ENCODE results near the gene LPAR1. TPM values are rescaled to one million over a fixed set of nuclear protein-coding genes. Genes with fewer than 3 reads are reported as not detected.
A peak's percentile ranks its signal among the peaks of the same experiment; 100 is the strongest.
"Not testable (repeated sequence)": the region's sequence is repeated elsewhere in the genome, so short reads cannot be mapped to it uniquely, and the experiment has no call there.

LPAR1 gene, protein sequence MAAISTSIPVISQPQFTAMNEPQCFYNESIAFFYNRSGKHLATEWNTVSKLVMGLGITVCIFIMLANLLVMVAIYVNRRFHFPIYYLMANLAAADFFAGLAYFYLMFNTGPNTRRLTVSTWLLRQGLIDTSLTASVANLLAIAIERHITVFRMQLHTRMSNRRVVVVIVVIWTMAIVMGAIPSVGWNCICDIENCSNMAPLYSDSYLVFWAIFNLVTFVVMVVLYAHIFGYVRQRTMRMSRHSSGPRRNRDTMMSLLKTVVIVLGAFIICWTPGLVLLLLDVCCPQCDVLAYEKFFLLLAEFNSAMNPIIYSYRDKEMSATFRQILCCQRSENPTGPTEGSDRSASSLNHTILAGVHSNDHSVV
- 38.5 TPM for polyA plus RNA-seq (2013, experiment 1 of 2; ENCODE audit: insufficient read length)
- polyA plus RNA-seq (2013, experiment 2 of 2; ENCODE audit: insufficient read length): 39.3 TPM

DNA sequence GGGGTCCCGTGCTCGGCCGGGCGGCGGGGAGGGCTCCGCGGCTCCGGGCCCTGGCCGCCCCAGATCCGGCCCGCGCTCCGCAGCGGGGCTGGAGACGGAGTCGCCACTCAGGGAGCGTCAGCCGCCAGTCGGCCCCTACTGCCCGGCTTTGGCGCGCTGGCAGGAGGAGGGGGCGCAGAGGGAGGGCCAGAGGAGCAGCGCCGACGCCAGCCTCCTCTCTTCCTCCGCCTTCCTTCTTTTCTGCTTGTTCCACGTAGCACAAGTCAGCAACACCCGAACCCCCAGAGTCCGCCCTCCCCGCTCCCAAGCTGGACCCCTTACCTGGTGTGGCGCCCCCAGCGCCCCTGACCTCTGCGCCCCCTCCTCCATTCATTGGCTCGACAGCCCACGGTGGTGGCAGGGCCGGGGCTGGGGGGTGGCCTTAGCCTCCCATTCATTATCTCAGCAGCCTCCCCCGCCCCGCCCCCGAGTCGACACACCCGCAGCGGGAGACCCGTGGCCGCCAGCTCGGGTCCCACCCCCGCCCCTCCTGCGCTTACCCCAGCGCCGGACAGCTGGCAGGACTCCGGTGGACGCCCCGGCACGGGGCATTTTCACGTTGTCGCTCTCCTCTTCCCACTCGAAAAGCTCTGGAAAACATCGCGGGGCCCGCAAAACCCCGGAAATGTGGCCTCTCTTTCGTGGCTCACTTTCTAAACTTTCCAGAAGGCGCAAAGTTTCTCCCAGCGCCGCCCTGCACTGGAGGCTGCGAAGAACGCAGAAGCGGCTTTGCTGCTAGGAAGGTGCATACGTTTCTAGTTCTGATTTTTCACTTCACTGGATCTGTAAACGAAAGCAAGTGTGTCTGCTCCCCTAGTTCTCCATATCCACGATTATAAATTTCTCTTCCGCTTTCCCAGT is at the start of gene LPAR1:
TSS of gene LPAR1 (minus strand) at position 140 of the 900 bp plus-strand sequence. CDS start 66,353 bp downstream, outside the sequence.
- DNase-seq: peak; percentile 70

GRCh38 chr9:111078391-111079038 is 40.2 kb upstream of the LPAR1 start:
- peak; percentile 17 for DNase-seq

DNA sequence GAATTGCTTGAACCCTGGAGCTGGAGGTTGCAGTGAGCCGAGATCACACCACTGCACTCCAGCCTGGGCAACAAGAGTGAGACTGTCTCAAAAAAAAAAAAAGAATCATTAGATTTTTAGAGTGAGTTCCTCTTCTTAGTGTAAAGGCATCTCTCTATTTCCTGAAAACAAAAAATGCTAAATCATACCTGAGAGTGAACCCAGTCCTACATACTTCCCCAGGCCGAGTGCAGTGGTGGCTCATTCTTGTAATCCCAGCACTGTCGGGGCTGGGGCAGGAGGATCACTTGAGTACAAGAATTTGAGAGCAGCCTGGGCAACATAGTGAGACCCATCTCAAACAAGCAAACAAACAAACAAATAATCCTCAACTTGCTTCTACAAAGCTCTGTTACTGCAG is 38.2 kb upstream of the LPAR1 start:
- DNase-seq: no peak

GRCh38 chr9:111076042-111076441 is 37.8 kb upstream of the LPAR1 start:
- no peak for DNase-seq

GRCh38 chr9:111074395-111074794 is 36.1 kb upstream of the LPAR1 start:
- no peak for DNase-seq

- no peak for DNase-seq
Observed at GRCh38 chr9:111069183-111069582, 30.9 kb upstream of the LPAR1 start.

DNA sequence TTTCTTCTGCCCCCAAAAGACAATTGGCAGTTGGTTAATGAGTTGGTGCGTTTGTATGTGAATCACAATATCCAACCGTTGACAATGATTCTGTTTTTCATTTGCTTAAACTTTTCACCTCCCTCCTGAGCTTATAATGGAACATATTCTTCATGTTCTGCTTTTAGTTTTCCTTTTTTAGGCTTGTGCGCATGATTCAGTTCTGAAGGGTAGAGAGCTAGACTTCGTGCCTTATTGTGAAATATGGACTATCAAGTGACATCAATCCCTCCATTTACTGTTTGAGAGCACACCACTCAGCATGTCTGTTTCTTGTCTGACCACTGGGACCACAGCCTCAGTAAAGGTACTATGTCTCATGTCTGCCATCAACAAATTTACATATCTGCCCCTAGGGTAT is 30.5 kb upstream of the LPAR1 start:
- DNase-seq: peak; percentile 45

DNA sequence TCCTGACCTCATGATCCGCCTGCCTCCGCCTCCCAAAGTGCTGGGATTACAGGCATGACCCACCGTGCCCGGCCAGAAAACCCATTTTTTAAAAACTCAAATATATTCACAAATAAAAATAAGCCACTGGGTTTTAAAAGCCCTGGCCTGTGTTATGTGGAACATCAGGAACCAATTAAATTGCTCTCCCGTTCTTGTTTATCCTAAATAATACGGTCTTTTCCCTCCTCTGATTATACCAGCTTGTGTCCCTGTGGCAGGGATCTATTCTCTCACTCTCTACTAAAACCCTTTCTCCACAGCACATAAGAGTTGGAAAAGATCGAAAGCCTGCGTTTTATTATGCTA is 30.1 kb upstream of the LPAR1 start:
- DNase-seq: peak; percentile 13

- peak; percentile 61 for DNase-seq
Observed at GRCh38 chr9:111066468-111066867, 28.2 kb upstream of the LPAR1 start.

DNA sequence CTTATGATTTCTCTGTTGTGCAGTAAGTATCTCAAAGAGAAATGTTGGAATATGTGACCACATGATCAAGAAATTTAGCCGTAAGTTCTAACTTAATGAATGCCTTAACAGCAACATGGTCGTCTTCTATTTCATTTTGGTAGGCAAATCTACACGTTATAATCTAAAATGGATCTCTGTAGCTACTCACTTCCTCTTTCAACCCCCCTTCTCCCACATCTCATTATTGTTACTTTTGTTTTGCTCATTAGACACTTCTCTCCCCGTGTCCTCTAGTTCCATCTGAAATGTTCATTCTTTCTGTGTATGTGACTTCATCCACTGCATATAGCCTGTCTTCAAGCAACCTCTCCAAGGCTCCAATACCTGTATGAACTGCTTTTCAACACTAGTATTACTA is 27.1 kb upstream of the LPAR1 start:
- no peak for DNase-seq

- DNase-seq: no peak
Observed at GRCh38 chr9:111064160-111064837, 26.0 kb upstream of the LPAR1 start.

GRCh38 chr9:111063332-111063731 is 25.1 kb upstream of the LPAR1 start:
- DNase-seq: no peak

DNA sequence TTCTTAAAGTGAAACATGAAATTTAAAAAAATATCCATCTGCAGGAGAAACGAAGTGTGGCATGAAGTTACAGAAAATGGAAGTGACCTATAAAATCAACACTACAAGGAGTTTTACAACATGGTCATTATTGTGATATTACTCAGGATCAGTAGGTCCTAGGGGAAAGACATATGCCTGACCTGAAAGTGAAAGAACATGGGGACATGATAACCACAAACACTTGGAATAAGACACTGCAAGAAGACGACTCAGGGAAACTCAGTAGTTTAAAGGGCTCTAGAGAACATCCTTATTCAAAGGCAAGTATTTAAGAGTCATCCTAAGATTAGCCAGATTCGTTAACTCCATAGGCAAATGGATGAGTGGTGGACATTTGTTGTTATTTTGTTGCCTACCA is 19.9 kb upstream of the LPAR1 start:
- no peak for DNase-seq

DNA sequence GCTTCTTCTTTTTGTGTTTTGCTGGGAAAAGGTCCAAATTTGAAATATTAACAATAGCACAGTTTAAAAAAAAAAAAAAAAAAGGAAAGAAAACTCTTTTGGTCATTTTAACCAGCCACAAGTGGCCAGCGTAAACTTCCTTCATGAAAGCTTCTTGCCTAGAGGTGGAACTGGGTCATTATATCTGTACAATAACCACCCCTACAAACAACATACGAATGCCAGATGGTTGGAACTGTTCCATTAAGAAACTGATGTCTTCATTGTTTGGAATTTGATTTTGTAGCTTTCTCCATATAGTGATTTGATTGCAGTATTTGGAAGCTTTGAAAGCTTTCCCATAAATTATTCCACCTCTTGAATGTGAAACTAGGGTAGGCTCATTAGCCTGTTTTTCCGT is 18.3 kb upstream of the LPAR1 start:
- peak; percentile 83 for DNase-seq

DNA sequence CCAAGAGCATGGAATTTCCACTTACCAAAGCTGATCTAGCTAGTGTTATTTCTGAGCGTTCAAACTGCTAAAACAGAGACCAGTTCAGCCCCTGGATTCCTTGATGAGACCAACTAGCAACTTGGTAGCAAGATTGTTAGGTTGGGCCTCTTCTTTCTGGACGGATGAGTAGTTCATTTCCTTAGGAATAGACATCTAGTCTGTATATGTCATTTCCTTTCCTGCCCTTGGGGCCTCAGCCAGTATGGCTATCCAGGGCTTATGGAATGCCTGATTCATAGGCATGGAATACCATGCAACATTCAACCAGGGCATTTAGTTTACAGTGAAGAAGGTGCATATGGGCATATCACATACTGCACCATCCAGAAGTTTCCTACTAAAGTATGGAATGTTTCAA is 14.5 kb upstream of the LPAR1 start:
- DNase-seq: peak; percentile 72

GRCh38 chr9:111051400-111051799 is 13.1 kb upstream of the LPAR1 start:
- no peak for DNase-seq

GRCh38 chr9:111050819-111051218 is 12.5 kb upstream of the LPAR1 start:
- DNase-seq: peak; percentile 40

GRCh38 chr9:111047287-111047686 is 9.0 kb upstream of the LPAR1 start:
- not testable (repeated sequence) for DNase-seq

DNA sequence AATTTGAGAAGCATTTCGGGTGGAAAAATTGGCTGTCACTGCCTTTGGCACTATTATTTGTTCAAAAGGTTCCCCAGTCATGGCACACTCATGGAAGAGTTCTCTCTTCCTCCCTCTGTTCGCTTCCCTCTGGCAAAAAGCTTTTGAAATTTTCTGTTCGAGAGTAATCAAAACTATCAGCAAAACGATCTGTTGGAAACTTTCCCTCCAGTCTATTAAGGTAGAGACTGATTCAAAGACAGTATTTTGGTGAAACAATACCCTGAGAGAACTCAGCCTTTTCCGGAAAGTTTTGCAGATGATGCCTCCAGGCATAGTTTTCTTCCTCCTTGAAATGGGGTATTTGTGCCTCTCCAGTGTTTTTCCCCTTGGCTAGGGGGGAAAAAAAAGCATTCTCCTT is 3.6 kb upstream of the LPAR1 start:
- no peak for DNase-seq

GRCh38 chr9:111040494-111040893 is 2.2 kb upstream of the LPAR1 start:
- DNase-seq: no peak

DNA sequence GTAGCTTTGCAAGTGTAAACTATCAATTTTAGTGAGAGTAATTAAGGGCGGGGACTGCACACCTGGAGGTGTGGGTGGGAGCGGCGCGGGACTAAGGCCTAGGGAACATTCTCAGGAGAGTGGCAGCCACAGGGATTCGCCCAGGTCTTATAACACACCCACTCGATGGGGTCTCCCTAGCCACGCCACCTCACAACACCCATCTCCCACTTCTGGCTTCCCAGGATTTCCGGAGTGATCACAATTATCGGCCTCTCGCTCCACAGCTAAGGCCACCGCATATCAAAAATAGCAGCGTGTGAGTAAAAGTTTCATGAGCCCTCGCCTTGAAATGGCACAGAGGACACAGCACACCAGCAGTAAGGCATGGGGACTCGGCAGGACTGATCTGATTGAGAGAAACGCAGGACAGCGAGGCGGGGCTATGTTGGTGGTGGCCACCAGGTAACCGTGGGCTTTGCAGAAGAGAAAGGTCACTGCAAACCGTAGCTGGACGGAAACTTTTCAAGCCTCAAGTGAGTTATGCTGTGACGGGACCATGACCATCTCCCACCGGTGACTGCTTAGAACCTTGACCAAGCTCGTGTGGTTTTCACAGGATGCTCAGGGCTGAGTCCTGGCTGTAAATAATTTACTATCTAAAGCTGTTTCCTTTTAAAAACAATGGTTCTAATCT is 1.1 kb upstream of the LPAR1 start:
- no peak for DNase-seq
